Neural crest cell (in vitro differentiated cells): Measurements from ENCODE around the gene SPTBN4. TPM values are rescaled to one million over a fixed set of nuclear protein-coding genes. Genes with fewer than 3 reads are reported as not detected.
"Not testable (repeated sequence)": the region's sequence is repeated elsewhere in the genome, so short reads cannot be mapped to it uniquely, and the experiment has no call there.

Experiments used
- DNase-seq: peaks from one replicate; pipeline ENCODE4 v3.0.0; 2021; ENCODE audit warnings: low read depth, mixed read lengths, low spot score
- H3K27ac Mint-ChIP-seq: one replicate; pipeline ENCODE4 v1.8.0; 2021; ENCODE audit warnings: mild to moderate bottlenecking, mixed read lengths; ENCODE audit not compliant: unreplicated experiment
- H3K27me3 Mint-ChIP-seq: 2 replicates; pipeline ENCODE4 v1.8.0; 2021; ENCODE audit warnings: low read depth, mild to moderate bottlenecking, mixed read lengths
- H3K36me3 Mint-ChIP-seq: 2 replicates; pipeline ENCODE4 v1.8.0; 2021; ENCODE audit warnings: low read depth, mild to moderate bottlenecking, mixed read lengths
- H3K4me1 Mint-ChIP-seq: 2 replicates; pipeline ENCODE4 v1.8.0; 2021; ENCODE audit warnings: mixed read lengths
- H3K4me3 Mint-ChIP-seq: one replicate; pipeline ENCODE4 v1.8.0; 2021; ENCODE audit warnings: mild to moderate bottlenecking, mixed read lengths
- H3K9me3 Mint-ChIP-seq: 2 replicates; pipeline ENCODE4 v1.8.0; 2021; ENCODE audit warnings: mixed read lengths
- CTCF ChIP-seq: fragments of 200-600 bp; sonication (generic); conservative IDR thresholded peaks from 2 replicates; pipeline ENCODE4 v1.5.0; 2021; ENCODE audit warnings: antibody characterized with exemption, mild to moderate bottlenecking
- total RNA-seq: library from RNA; stranded (reverse); gene quantifications from 2 replicates; pipeline ENCODE4 v1.2.1, GENCODE V29; 2021

The SPTBN4 gene
- total RNA-seq, 1 donor from 2014 or later = 0.40 TPM

- peaks cover under 1% of the 10 kb centered on the region for H3K4me1 Mint-ChIP-seq
- H3K9me3 Mint-ChIP-seq = no peaks in the 10 kb centered on the region
- no peaks in the 10 kb centered on the region for H3K27me3 Mint-ChIP-seq
- no peak overlapping the region for H3K4me3 Mint-ChIP-seq
- H3K36me3 Mint-ChIP-seq = no peaks in the 10 kb centered on the region
- no peak for DNase-seq
- TF ChIP-seq CTCF = no peak
- H3K27ac Mint-ChIP-seq = no peak overlapping the region
Observed at GRCh38 chr19:40450664-40451063, 16.1 kb upstream of the SPTBN4 start.

GRCh38 chr19:40452016-40452415 lies 14.8 kb upstream of the SPTBN4 start:
- no peaks in the 10 kb centered on the region for H3K36me3 Mint-ChIP-seq
- no peak overlapping the region for H3K27ac Mint-ChIP-seq
- DNase-seq = no peak
- TF ChIP-seq CTCF = no peak
- no peaks in the 10 kb centered on the region for H3K27me3 Mint-ChIP-seq
- no peak overlapping the region for H3K4me3 Mint-ChIP-seq
- H3K4me1 Mint-ChIP-seq = no peaks in the 10 kb centered on the region
- H3K9me3 Mint-ChIP-seq = no peaks in the 10 kb centered on the region

- DNase-seq = no peak
- Mint-ChIP-seq H3K4me3 (no peak overlapping the region), H3K36me3 (no peaks in the 10 kb centered on the region), H3K27ac (no peak overlapping the region), H3K9me3 (no peaks in the 10 kb centered on the region), H3K4me1 (no peaks in the 10 kb centered on the region), H3K27me3 (no peaks in the 10 kb centered on the region)
- TF ChIP-seq CTCF = no peak
Observed at GRCh38 chr19:40453151-40453735, 13.6 kb upstream of the SPTBN4 start.

GRCh38 chr19:40453943-40454342 lies 12.9 kb upstream of the SPTBN4 start:
- DNase-seq, H3K27ac Mint-ChIP-seq, H3K27me3 Mint-ChIP-seq, H3K4me3 Mint-ChIP-seq, H3K4me1 Mint-ChIP-seq, H3K36me3 Mint-ChIP-seq, H3K9me3 Mint-ChIP-seq: not testable (repeated sequence)

- Mint-ChIP-seq H3K9me3 (no peaks in the 10 kb centered on the region), H3K36me3 (no peaks in the 10 kb centered on the region), H3K4me1 (no peaks in the 10 kb centered on the region), H3K4me3 (no peak overlapping the region), H3K27me3 (peaks cover 3% of the 10 kb centered on the region), H3K27ac (no peak overlapping the region)
- no peak for DNase-seq
- TF ChIP-seq CTCF = no peak
Observed at GRCh38 chr19:40457048-40457447, 9.8 kb upstream of the SPTBN4 start.

DNA sequence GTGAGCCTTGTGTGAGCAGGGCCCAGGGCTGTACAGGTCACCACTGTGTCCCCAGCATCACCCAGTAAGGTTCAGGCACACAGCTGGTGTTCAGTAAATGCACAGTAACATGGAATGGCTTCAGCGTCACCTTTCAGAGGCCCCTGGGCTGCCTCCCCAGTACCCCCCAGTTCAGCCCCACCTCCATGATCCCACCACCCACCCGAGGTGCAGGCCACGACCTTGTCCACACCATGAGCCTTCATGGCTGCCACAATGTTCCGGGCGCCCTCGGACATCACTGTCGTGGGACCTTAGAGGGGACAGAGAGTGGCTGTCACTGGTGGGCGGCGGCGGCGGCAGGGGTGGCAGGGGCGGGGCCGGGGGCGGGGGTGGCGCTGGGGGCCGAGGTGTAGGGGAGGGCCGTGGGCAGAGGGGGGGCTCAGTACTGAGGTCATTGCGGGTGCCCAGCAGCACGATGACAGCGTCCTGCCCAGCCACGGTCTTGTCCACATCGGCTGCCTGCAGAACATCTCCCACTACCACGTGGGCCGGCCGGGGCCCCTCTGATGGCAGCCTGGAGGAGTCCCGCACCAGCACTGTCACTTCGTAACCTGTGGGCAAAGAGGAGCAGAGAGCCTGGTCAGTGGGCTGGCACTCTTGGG lies 8.7 kb upstream of the SPTBN4 start:
- no peaks in the 10 kb centered on the region for H3K4me1 Mint-ChIP-seq
- no peak overlapping the region for H3K27ac Mint-ChIP-seq
- DNase-seq = no peak
- peaks cover 3% of the 10 kb centered on the region for H3K27me3 Mint-ChIP-seq
- no peak overlapping the region for H3K4me3 Mint-ChIP-seq
- no peaks in the 10 kb centered on the region for H3K9me3 Mint-ChIP-seq
- TF ChIP-seq CTCF = no peak
- H3K36me3 Mint-ChIP-seq = no peaks in the 10 kb centered on the region
